CD4-positive, alpha-beta T cell treated with Interleukin-6 at 100 ng/mL for 8 hours (primary cell): ENCODE measurements around the gene SLC35F6.
"Not testable (repeated sequence)": the region's sequence is repeated elsewhere in the genome, so short reads cannot be mapped to it uniquely, and the experiment has no call there.

Source experiments
- DNase-seq: peaks from one replicate; pipeline ENCODE4 v3.0.0-alpha.2; 2020; ENCODE audit warnings: mixed read lengths, low spot score

Gene SLC35F6

GRCh38 chr2:26784570-26785234 lies 20.6 kb downstream of the SLC35F6 start:
- DNase-seq: no peak

GRCh38 chr2:26785431-26786206 lies 21.5 kb downstream of the SLC35F6 start, which contains the start of gene CENPA:
Gene CENPA (plus strand): TSS chr2:26786056. CDS start chr2:26786197, 141 bp downstream.
- DNase-seq: peak; percentile 97

DNA sequence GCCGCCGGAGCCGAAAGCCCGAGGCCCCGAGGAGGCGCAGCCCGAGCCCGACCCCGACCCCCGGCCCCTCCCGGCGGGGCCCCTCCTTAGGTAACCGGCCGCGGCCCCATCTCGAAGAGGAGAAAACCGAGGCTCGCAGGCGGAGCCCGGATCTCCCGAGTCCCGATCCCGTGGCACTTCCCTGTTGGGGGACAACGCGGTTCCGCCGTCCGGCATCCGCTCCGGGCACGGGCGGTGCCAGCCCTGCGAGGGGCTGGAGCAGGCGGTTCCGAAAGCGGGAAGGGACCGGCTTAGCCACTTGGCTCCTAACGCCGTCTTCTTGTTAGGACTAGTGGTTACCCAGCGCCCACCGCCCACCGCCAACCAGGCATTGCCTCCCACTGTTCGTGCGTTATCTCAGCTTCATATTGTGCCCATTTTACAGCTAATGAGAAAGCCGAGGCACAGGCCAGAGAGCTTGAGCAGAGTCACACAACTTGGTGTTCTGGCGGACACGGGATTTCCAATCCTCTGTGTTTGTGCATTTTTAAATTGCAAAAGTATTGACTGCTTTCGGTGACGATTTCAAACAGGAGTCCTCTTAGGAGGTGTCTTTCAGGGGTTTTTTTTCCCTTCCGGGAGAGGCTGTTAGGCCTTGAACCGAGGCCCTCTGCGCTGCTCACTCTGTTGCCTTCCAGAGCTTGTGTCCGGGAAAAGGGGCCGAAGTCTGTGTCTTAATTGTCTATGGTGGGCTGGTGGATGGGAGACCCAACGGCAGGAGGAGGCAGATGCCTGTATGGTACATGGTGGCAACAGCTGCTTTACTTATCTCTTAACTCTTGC lies 22.3 kb downstream of the SLC35F6 start:
- no peak for DNase-seq

DNA sequence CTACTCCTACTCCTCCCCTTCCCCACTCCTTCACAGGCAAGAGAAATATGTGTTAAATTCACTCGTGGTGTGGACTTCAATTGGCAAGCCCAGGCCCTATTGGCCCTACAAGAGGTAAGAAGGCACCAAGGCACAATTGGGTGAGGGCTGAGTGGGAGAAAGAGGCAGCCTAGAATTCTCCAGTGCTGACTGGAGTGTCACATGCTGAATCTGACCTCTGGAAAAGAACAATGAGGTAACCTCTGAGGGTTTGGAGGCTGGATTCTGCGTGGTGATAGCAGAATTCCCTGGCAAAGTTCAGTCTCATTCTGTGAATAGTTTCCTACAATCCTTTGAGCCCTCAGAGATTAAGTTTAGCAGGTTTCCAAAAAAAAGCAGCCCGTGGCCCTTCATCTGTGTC lies 28.6 kb downstream of the SLC35F6 start:
- no peak for DNase-seq

DNA sequence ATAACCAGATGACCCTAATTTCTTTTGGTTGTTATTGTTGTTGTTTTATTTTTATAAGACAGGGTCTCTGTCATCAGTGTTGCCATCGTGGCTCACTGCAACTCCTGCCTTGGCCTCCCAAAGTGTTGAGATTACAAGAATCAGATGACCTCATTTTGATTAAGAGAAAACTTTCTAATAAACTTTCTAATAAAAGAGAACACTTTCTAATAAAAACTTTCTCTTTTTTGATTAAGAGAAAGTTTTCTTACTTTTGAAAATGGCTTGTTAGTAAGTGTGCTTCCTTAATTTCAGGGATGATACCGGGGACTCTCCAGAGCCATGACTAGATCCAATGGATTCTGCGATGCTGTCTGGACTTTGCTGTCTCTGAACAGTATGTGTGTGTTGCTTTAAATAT lies 29.4 kb downstream of the SLC35F6 start:
- DNase-seq: no peak

- DNase-seq: not testable (repeated sequence)
Measured at GRCh38 chr2:26795135-26795534, 31.1 kb downstream of the SLC35F6 start.

DNA sequence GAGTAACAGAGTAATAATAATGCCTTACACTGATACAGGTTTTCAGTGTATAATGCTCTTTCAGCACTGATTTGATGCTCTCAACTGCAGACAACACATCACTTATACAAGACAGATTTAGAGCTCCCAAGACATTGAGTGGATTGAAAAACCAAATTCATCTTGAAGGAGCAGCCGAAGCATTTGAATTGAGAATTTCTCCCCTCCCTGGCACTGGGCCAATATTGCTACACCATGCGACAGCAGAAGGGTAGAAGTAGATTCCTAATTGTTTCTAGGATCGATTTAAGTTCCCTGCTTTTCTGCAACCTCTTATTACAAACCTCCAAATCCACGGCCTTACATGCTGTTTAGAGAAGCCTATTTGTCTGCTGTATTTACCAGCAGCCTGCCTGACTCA lies 37.2 kb downstream of the SLC35F6 start:
- DNase-seq: no peak

DNA sequence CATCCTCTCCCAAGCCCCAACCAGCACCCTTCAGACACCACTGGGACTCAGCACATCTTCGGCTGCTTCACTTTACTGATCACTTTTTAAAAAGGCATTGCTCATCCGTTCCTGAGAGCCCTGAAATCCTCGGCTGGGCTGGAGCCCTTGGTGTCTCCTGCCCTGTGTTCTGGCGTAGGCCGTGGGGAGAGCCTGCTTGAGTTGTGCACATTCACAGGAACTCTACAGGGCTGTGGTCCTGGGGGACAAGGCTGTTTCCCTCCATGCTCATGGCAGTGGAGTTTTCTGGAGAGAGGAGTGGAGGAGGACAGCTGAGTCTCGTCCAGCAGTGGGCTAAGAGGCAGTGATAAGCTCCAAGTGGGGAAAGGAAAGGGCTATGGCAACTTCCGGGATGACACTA lies 37.7 kb downstream of the SLC35F6 start:
- no peak for DNase-seq

- no peak for DNase-seq
Measured at GRCh38 chr2:26805241-26805676, 41.2 kb downstream of the SLC35F6 start.

GRCh38 chr2:26807788-26808460 lies 43.8 kb downstream of the SLC35F6 start:
- no peak for DNase-seq

DNA sequence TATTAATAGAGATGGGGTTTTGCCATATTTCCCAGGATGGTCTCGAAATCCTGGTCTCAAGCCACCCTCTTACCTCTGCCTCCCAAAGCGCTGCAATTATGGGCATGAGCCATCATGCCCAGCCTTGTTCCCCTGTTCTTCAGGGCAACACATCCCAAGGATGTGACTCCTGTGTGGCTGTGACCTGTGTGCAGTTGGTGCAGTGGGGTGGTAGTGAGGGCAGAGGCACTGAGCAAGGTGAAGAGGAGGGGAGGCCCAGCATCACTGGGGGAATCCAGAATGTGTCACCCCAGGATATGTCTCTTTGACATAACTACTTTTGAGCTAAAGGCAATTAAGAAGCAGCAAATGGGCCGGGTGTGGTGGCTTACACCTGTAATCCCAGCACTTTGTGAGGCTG lies 45.1 kb downstream of the SLC35F6 start:
- DNase-seq: no peak

DNA sequence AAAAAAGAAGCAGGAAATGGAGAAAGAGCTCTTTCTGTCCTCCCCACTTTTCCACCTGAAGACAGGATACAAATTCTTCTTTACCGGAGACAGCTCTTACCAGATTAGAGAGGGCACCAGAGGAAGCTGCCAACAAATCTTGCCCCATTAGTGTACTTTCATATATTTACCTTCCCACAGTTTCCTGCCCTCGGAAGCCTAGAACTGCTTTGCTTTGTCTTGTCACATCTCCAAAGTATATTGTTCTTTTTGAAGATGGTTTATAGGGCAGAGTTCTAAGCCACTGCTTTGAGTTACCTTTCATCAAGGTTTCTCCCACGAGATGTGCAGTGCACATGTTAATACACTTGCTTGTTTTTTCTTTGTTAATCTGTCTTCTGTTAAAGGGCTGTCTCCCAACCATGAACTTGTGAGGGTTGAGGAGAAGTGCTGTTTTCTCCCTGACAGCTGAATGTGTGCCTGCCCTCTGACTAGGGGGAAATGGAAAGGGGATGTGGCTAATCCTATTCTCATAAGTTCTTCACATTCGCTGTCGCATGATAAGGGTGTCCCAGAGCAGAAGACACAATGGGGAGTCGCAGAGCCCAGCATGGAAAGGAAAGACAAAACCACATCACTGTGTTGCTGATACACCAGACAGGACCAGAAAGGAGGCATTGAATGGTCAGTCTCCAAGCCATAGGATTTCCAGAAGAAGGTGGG lies 45.9 kb downstream of the SLC35F6 start:
- DNase-seq: peak; percentile 27

DNA sequence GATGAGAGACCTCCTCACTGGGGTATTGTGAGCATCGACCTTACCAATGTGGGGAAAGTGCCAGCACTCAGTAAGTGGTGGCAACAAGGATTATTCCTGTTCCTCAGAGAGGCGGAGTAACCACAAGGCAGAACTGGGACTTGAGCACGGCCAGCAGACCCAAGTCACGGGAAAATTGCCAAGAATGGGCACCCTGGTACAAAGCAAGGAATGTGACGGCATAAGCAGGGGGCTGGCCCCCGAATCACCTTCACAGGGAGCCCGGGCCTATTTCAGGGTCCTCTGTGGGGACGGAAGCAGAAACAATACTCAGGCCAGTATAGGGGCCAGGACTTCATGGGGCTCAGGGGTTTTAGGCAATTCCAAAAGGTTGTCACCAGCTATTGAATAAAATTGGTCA lies 47.2 kb downstream of the SLC35F6 start:
- no peak for DNase-seq

DNA sequence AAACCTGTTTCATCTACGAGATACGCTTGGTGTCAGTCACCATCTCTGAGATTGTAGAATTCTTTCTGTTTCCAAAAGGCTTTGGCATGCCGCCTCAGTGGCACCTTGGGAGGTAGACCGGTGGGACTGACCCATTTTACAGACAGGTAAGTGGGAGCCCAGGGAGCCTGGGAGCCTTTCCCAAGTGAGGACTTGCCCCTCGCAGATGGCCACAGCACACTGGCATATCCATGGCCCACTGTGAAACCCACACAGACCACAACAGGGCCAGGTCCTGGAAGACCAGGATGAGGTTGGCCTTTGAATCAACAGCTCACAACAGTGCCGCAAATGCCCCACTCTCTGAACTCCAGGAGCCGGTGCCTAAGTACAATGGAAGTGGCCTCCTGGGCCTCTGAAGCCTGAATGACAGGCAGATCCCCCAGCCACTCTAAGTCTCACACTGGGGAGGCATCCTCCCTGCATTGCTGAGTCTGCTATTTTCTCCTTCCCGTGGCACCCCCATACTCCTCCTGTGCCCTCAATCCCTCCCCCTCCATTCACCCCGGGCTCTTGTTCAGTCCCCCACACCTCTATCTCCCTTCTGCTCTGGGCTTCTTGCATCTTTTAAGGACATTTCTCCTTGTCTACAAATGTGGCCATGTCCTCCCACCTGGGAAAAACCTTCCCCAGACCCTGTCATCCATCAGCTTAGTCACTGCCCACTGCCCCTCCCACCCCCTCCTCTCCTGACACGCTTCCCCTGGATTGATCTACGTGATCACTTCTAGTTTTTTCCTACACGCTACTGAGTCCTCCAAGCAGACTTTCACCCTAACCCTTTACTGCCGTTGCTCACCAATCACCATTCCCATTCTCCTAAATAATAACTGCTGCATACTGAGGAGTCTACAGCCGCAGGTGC lies 48.0 kb downstream of the SLC35F6 start:
- DNase-seq: no peak

DNA sequence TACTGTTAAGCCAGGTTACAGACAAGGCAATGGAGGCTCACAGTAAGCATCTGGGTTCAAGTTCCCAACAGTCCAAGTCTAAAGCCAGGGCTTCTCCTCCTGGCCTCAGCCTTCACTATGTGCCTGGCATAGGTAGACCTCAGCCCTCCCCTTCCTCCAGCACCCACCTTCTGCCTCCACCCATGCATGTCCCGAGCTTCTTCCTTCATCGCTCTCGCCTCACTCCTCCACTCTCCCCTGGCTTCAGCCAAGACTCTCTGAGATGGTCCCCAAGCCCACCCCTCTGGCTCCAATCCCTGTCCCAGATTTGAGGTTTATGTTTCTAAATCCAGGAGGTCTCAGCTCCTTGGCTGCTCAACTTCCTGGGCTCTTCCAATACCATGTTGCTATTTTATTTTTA lies 48.6 kb downstream of the SLC35F6 start:
- DNase-seq: no peak

DNA sequence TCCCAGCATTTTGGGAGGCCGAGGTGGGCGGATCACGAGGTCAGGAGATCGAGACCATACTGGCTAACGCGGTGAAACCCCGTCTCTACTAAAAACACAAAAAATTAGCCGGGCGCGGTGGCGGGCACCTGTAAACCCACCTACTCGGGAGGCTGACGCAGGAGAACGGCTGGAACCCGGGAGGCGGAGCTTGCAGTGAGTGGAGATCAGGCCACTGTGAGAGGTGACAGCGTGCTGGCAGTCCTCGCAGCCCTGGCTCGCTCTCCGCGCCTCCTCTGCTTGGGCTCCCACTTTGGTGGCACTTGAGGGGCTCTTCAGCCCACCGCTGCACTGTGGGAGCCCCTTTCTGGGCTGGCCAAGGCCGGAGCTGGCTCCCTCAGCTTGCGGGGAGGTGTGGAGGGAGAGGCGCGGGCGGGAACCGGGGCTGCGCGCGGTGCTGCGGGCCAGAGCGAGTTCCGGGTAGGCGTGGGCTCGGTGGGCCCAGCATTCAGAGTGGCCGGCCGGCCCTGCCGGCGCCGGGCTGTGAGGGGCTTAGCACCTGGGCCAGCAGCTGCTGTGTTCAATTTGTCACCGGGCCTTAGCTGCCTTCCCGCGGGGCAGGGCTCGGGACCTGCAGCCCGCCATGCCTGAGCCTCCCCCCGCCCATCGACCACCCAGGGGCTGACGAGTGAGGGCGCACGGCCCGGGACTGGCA lies 50.1 kb downstream of the SLC35F6 start:
- not testable (repeated sequence) for DNase-seq

DNA sequence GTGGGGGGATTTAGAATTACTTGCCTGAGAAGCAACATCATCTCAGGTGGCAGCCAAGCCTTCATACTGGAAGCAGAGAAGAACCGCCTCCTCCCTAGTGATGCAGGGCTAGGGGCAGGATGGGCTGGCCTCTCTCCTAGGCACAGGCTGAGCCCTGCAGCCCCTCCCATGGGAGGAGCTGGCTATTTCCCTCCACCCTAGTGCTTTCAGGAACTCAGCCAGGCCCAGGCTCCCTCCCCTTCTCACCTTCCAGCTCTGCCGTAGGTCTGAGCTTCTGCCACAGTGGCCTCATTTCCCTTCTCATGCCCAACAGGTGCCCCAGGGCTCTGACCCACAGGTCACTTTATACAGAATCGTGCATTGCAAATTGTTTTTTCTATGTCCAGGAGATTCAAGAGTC lies 52.8 kb downstream of the SLC35F6 start:
- no peak for DNase-seq

- no peak for DNase-seq
Measured at GRCh38 chr2:26818255-26818654, 54.2 kb downstream of the SLC35F6 start.

DNA sequence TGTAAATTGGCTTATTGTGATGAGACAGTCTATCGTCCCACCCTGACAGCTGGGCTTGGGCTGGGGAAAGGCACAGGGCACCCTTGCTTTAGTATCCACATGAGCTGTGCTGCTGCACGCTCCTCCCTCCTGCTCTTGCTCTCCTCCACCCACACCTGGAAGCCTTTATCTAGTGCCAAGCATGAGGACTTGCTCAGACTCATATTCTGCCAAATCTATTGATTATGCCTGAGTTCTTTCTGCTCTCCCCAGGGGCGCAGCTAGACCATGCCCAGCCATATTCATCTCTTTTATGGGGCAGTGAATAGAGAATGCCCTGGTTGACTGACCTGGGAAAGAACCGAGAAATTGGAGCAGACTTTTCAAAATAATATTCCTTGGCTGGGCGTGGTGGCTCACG lies 54.9 kb downstream of the SLC35F6 start:
- no peak for DNase-seq

GRCh38 chr2:26820932-26821331 lies 56.8 kb downstream of the SLC35F6 start:
- no peak for DNase-seq
